Measurements from ENCODE around the gene TMPRSS7.

TMPRSS7 gene

GRCh38 chr3:112072387-112073060 is 38.0 kb downstream of the TMPRSS7 start:
- DNase-seq: peak; percentile 73

DNA sequence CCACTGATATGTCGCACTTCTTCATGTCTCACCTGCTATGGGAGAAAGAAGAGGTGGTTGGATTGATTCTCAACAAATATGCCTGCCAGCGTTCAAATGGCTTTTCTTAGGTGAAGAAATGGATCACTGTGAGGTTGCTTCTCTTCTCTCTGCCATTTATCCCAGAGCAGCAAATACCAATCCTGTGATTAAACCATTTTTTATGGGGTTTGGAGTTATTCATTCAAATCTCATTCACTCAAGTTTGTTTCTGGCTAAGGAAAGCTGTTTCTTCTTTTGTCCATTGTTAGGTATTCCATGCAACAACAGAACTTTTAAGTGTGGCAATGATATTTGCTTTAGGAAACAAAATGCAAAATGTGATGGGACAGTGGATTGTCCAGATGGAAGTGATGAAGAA is 39.5 kb downstream of the TMPRSS7 start:
- no peak for DNase-seq

- peak; percentile 43 for DNase-seq
Observed at GRCh38 chr3:112074616-112075497, 40.3 kb downstream of the TMPRSS7 start.

DNA sequence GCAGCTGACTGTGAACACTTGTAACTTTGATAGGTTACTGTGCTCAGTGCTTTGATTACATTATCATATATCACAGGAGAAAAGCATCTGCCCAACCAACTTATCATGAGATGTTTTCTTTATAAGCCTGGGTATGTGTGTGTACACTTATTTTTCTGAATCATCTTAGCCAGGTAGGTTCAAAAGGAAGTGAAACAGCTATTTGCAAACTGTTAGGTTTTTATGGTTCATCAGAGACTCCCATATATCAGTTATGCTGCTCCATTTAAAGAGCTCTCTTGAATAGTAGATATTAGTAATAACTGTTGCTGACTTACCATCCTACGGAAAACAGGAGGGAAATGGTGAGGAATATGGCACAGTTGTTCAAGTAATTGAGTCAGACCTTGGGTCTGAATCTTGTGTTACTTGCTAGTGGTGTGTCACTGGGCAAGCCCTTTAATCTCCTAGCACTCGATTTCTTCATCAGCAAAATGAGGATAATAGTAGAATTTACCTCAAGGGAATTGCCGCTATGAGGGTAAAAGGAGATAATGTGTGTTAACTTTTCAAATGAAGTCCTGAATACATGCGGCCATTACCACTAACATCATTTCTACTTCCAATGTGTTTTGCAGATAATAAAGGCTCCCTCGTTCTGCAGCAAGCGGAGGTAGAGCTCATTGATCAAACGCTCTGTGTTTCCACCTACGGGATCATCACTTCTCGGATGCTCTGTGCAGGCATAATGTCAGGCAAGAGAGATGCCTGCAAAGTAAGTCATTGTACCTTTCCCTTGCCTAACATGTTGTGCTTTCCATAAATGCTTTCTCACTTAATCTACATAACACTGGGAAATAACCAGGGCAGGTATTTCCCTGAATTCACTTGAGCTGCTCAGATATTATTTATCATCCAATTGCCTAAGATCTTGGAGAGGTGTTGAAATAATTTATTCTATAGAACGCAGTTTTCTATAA is 43.9 kb downstream of the TMPRSS7 start:
- DNase-seq: no peak

GRCh38 chr3:112083239-112083638 is 48.7 kb downstream of the TMPRSS7 start:
- DNase-seq: no peak

DNA sequence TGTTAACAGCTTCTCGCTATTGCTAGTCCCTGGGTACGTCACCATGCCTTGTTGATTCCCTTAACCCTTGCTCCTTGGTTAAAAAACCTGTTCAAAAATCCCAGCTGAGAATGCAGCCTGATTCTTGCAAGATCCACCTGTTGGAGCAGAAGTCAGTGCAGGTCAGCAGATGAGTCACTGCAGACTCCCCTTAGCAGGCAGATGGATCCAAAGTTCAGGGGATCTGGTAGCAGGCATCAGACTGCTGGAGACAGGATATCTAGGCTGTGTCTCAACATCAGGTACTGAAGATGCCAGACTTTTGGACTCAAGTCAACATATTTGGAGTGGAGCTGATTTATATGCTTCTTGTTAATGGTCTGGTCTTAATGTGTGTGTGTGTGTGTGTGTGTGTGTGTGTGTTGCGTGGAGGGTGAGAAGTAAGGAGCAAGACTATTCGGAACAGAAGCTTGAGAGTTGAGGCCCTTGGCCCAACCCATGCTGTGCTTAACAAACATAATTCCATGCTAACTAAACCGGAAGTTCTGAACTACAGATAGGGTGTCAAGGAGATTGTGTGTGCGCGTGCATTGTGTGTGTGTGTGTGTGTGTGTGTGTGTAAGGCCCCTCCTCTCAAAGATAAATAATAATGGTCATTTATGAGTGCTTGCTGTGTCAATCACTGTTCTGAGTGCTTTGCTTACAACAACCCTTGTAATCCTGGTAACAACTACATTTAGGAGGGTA is 50.6 kb downstream of the TMPRSS7 start:
- DNase-seq: no peak

DNA sequence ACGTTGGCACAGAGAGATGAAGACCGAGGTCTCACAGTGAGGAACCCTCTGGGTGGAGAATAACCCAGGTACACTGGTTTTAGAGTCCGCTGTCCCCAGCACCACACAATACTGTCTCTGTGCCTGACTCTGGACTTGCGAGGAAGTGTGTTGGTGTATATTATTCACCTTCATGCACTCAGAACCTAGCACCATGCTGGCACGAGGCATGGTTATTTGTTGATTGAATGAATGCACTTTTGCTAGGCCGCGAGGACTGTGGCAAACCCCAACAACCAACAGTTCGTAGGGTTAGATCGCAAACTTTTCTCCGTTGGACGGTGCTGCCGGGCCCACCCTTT is 51.2 kb downstream of the TMPRSS7 start:
- DNase-seq: no peak

GRCh38 chr3:112086076-112086854 is 51.7 kb downstream of the TMPRSS7 start, which contains the start of gene C3orf52:
C3orf52 (plus strand) TSS chr3:112086389; CDS start chr3:112086408, 19 bp downstream.
- DNase-seq: peak; percentile 59

DNA sequence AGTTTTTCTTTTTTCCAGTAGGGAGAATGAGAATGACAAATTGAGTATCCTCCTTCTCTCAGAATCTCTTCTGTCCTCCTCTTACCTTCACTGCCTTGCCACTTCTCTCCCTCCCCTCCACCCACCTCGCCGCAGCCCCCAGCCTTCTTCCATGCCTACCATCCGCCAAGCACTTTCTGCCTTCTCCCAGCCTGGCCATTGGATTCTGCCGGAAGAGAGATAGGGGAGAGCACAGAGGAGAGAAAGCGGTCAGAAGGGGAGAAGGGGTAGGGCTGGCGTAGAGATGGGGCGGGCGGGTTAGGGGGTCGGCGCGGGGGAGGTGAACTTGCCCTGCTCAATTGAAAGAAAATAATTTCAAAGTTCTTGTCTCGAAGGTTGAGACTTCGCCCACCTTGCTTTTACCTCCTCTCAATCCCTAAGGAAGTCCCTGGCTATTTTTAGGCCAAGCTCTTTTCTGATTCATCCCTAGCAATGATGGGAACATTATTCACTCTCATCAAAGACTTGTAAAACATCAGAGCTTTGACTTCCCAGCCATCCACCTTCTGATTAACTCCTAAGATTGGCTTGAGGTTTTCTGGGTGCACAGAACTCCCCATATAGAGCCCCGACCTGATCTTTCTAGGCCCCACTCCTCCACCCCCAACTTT is 52.5 kb downstream of the TMPRSS7 start:
- DNase-seq: no peak

DNA sequence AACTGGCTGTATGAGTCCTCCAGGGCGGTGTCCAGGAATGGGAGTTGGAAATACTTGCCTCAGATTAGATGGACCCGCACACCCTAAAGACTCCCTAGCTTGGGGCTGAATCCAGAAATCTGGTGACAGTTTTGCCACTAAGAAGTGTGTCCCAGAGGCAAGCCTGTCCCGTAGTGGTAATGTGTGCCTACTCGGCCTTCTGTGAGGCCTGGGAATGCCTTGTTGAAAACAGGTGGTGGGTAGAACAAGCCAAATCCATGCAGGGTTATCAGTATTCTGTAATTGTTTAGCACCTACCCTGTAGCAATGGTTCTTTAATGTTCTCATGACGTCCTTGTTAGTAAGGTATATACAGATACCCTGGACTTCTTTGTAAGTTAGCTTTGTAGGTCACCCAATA is 53.2 kb downstream of the TMPRSS7 start:
- DNase-seq: no peak

- no peak for DNase-seq
Observed at GRCh38 chr3:112088944-112089343, 54.4 kb downstream of the TMPRSS7 start.

GRCh38 chr3:112089956-112090886 is 55.7 kb downstream of the TMPRSS7 start:
- no peak for DNase-seq

- DNase-seq: no peak
Observed at GRCh38 chr3:112090887-112091586, 56.5 kb downstream of the TMPRSS7 start.

DNA sequence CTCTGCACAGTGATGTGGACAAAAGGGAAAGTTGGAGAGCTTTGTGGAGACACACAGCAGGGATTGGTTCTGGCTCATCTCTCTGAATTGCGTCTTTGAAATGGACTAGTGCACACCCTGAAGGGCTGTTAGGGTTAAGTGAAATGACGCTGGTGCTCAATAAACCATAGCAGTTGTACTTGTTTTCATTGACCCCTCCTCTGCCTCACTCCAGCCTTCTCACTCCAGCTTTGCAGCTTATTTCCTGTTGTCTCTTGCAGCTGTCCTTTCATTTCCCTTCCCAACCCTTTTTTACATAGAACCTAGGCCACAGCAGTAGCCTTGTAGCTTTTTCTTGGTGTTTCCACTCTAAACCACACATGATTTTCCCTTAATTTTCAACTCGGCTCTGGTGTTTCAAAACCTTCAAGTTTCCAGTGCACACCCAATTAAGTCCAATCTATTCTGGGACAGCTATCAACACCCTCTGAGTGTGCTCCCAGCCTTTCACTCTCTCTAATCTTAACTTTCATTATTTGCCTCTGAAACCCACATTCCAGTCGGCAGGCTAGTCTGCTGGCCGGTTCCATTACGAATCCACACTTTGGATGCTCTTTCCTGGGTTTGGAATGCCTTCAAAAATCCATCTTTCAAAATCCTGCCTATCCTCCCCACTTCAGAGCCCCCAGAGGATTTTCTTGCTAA is 58.1 kb downstream of the TMPRSS7 start:
- DNase-seq: no peak

DNA sequence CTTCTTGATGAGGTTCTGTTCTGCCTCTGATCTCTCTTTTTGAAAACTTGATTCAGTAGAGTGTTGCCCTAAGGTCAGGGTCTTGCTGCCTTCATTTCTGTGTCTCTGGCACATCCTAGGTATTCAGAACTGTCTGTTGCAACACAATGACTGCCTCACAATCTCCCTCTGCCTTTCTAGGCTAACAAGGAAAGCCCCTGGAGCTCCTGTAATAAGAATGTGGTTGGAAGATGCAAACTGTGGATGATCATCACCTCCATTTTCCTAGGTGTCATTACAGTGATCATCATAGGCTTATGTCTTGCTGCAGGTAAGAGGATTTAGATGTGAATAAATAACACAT is 58.6 kb downstream of the TMPRSS7 start:
- DNase-seq: no peak

DNA sequence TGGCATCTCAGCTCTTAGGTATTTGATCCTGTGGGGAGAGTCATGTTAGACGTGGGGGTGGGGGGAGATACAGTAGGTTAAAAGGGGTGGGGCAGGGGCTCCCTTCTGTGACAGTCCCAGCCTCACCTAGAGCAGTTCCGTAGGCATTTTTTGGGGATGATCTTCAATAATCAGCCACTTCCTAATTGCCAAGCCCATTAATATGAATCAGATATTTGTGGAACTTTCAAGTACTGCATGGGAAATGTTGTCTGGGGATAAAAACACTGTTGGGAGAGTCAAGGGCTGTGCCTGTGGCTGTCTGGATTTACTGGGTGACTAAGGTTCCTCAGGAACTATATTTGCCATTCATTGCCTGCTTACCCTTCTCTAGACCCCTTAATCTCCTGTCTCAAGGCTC is 61.2 kb downstream of the TMPRSS7 start:
- DNase-seq: no peak

DNA sequence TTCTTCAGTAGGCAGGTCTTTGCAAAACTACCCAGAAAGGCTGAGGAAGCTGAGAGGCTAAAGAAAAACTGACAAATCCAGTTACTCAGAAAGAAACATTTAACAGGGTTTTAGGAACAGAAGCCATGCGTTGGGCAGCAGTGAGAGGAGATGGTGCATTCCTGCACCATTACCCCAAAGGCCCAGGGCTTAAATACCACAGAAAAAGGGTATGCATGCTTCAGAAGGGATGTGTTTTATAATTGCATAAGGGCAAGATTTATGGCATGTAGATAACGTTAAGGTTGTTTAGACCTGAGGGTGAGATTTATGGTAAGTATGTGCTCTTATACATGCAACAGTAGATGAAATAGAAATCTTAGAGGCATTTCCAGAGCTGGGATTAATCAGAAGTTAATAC is 61.6 kb downstream of the TMPRSS7 start:
- no peak for DNase-seq

- DNase-seq: no peak
Observed at GRCh38 chr3:112097378-112097777, 62.8 kb downstream of the TMPRSS7 start.

GRCh38 chr3:112101916-112102315 is 67.4 kb downstream of the TMPRSS7 start:
- no peak for DNase-seq

All from CD4-positive, alpha-beta T cell treated with Interleukin-12 subunit alpha and Interleukin-12 subunit beta, for 1 hour (primary cell).